KG1 (cell line): Measurements from ENCODE around the gene ALG5.

Experiments used
- DNase-seq: peaks from one replicate; lab custom pipeline; 2025; lab: John Stamatoyannopoulos, UW

The ALG5 gene

DNA sequence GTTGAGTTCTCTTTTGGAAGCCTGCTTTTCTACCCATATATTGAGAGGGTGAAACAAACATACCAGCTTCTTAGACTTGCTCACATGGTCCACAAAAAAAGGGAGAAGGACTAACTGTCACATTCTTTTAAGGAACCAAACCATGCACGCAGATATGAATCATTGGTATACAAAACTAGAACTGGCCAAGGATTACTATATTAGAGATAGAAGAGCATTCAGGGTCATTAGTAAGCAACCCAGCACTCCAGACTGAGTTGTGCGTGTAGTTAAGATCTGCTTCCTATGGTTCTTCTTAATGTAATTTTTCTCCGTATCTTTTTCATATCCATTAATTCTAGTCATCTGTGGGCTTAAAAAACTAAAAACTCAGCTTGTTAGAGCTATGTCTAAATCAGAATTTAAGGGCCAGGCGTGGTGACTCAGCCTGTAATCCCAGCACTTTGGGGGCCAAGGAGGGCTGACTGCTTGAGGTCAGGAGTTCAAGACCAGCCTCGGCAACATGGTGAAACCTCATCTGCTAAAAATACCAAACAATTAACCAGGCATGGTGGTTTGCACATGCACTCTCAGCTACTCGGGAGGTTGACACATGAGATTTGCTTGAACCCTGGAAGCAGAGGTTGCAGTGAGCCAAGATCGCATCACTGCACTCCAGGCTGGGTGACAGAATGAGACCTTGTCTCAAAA lies 19.6 kb downstream of the ALG5 start:
- DNase-seq, result no peak

DNA sequence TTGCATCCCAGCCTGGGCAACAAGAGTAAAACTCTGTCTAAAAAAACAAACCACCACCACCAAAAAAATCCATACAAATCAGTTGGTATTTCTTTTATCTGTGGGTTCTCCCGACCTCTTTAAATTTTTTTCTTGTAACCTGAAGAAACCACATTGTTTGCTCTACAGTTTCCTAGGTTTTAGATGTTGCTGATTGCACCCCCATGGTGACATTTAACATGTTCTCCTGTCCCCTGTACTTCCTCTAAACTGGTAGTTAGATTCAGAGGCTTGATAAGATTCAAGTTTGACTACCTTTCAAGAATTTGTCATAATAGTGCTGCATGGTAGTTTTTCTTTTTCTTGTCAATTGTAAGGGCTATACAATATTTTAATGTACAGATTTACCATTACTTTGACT lies 24.0 kb downstream of the ALG5 start:
- DNase-seq, result no peak

DNA sequence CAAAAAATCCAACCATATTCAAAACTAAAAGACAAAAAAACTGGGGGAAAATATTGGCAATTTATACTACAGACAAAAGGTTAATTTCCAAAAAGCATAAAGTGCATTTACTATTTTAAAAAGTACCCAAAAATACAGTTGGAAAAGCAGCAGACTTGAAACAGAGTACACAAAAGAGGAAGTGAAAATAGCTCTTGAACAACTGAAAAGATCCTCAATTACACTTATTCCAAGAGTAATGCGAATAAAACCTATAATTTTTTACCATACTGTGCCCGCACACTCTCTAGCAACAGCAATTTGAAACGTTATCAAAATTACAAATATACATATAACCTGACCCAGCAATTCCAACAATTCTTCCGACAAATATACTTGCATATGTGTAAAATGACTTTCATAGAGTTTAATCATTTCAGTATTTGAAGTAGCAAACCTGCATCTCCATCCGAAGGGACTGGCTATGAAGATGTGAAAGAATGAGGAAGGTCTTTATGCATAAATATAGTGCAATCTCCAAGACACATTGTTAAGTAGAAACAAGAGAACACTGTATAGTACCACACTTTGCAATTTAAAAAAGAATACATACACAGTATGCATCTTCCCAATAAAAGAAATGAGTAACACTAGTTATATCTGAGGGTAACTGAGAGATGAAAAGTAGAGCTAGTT lies 25.4 kb downstream of the ALG5 start:
- DNase-seq, result no peak

DNA sequence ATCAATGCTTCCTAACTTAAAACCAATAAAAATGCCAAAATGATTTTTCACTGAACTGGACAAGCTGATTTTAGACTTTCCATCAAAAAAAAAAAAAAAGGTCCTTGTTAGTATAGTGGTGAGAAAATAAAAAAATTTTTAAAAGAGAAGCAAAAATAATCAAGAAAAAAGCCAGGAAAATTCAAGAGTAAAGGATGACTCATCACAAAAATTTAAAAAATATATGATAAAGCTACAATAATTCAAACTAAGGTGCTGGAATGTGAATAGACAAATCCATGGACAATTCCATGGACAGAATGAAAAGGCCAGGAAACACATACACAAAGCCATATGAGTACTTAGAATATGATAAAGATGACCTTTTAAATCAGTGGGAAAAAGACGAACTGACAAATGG lies 26.1 kb downstream of the ALG5 start:
- DNase-seq, result no peak

DNA sequence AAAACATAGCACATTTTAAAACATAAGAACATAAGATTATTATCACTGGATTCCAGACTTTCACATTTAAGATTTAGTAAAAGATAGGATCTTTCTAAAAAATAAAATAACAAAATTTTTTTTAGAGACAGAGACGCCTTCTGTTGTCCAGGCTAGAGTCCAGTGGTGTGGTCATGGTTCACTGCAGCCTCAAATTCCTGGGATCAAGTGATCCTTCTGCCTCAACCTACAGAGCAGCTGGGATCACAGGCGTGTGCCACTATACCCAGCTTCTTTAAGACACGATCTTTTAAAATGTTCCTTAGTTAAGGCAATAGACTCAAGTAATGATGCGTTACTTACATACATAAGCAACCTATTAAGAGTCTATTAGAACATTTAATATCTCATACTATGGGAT lies 32.7 kb downstream of the ALG5 start:
- no peak for DNase-seq

DNA sequence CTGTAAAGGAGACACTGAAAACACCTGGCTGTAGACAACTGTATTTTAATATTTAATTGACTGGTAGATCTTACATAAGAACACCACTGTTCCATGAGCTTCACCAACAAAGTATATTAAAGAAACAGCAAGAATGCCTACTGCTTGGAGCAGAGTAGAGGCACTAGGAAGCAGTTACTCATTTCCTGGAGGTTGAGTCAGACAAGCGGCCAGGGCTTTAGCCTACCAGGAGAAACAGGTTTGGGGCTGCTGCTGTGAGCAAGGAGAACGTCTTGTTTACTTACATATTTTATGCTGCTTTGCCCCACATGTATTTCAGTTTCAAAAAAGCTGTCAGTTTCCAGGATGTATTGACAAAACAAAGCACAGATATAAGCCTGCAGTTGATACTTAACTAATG lies 33.4 kb downstream of the ALG5 start:
- no peak for DNase-seq

DNA sequence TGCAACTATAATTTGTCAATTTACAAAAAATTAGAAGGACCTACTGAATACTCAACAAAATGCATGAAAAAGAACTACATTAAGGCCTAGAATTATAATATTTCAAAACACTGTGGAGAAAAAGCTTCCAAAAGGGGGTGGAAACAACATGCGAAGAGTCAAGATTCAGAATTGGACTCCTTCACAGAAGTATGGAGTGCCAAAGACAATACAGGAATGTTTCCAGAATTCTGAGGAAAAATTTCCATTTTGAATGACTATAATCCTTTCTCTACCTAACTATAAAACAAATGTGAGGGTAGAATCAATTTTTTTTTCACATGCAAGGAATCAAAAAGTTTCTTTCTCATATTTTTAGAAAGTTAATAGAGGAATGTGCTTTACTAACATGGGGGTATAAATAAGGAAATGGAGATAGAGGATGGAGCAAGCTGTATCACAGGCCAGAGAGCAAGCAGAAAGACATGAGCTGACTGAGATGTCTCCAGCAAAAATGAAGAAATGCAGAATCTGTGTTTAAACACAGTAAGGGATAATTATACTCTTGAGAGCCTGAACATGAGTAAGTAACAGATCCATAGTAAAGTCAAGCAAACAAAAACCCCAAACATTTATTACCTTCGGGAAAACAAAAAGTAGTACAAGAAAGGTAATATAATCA lies 39.6 kb downstream of the ALG5 start:
- DNase-seq, result no peak

DNA sequence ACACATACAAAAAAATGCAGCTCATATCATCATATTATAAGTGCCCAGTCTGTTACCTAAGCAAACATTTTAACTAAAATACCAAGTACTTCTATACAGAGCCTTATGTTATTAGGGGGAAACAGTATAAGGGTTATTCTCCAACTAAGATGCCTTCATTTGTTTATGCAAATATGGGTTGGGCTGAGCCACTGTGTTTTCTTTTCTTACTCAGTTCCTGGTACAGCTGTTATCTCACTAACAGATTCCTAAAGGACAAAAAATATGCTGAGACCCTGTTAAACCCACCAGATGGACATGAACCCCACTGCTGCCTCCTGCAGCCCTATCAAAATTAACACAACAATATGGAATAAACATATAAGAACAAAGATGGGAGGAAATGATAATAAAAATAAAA lies 44.6 kb downstream of the ALG5 start:
- no peak for DNase-seq

DNA sequence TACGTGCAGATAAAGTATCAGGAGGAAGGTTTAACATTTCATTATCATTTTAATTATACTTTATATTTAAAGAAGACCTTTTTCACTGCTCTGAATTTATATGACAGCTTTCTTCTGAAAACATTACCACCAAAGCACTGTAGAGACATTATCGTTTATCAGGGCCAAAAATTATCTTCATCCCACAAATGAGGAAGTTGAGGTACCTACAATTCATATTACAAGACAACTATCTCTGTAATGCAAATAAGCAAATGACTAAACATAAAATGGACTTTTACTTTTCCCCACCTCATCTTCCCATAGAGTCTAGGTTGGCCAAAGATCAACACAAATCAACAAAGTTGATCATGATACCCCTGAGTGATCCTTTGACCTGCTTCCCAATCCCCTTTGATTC lies 48.2 kb downstream of the ALG5 start:
- no peak for DNase-seq

DNA sequence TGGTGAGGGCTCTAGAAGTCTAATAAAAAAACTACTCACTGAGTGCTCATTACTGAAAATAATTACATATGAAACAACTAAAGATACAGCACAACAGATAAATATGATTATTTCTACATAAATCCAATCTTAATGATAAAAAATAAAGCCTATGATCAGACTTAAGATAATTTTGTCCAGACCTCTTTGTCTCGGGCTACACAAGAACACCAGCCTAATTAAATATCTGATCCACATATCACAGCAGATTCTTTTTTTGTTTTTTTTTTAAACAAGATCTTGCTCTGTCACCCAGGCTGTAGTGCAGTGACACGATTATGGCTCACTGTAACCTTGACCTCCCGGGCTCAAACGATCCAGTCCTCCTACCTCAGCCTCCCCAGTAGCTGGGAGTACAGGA lies 48.8 kb downstream of the ALG5 start:
- DNase-seq, result no peak

DNA sequence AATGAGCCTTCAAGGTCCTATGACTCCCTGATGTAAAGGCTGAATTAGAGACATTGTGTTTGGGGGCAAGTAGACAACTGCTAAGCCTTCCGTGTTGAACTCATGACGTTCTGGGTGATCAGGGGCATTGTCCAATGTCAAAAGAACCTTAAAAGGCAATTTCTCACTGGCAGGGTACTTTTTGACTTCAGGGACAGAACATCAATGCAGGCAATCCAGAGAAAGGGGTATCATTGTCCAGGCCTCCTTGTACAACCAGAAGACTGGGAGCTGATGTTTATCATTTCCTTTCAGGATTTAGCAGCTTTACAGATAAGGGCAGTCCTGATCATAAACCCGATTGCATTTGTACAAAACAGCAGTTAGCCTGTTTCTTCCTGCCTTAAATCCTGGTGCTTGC lies 54.1 kb downstream of the ALG5 start:
- no peak for DNase-seq

DNA sequence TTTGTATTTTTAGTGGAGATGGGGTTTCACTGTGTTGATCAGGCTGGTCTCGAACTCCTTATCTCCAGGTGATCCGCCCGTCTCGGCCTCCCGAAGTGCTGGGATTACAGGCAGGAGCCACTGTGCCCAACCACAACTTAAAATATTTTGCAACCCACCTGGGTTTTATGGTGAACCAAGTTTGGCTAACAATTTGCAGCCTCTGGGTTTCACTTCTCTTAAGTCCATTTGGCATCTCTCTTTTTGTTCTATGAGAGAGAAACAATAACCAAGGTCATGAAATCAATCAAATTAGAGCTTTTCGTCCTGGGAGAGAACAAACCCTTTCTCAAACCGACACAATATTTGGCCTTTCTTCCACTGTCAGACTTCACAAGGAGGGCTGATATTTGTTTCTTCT lies 73.5 kb downstream of the ALG5 start:
- no peak for DNase-seq

DNA sequence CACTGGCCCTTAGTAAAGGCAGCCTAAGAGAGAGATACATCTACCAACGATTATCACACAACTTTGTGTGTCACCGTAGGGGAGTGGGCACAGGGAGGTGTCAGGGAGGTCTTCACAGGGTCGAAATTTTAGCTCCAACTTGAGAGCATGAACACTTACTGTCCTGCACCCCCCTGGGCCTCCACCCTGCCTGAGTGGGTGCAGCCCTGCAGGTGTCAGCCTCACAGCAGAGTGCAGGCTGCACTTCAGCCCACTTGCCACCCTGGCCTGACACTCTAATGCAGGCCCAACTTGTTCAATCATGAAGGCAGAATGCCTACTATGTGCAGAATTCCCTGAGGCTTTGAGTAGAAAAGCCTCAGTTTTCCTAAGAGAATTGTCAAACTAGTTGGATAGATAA lies 75.1 kb downstream of the ALG5 start:
- no peak for DNase-seq

DNA sequence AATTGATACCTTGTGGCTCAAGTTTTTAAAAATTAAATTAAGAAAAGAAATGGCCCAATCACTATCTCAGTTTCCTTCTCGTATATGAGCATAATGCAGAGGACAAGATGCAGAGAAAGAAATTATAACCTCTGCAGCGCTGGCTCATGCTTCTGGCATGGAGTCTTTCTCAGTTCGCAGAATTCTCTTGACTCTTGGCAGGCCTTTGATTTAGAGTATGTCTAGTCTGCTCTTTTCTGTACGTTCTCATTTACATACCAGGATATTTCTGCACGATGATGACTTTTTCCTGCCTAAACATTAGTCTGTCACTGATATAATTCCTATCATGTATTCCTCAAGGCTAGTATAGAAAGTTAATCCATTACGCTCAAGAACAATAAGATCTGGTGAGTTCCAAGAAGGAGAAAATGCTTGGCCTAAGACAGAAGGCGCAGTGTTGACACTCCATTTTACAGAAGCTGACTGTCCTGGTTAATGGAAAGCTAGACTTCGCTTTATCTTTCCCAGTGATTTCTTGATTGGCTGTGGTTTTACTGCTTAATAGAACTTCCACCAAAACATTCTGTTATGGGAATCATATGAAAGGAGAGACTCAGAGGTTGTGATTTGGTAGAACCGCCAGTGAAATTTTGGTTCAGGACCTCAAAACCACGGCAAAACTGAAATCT lies 77.4 kb downstream of the ALG5 start:
- no peak for DNase-seq

DNA sequence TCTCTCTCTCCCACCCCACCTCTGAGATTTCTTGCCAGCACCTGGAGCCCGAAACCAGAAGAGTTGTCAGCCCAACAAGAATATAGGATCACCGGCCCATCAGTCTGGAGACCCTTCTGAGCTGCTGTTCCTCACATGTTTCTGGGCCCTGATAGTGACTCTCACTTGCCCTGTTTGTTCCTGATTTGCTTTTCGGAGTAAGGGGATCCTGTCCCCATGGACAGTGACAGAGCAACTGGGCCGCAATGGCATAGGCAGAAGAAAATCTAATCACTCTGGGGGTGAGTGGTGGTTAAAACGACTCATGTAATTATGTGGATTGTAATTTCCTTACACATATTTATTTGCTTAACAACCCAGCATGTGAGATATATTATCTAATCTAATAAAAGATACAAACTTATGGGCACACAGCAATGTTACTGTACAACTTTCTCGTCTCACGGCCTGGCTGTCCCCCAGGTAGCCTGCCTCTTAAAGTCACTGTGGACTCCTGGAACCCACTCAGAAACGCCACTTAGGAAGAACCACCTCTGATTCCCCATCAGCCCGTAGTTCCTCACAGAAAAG lies 78.4 kb downstream of the ALG5 start:
- no peak for DNase-seq

DNA sequence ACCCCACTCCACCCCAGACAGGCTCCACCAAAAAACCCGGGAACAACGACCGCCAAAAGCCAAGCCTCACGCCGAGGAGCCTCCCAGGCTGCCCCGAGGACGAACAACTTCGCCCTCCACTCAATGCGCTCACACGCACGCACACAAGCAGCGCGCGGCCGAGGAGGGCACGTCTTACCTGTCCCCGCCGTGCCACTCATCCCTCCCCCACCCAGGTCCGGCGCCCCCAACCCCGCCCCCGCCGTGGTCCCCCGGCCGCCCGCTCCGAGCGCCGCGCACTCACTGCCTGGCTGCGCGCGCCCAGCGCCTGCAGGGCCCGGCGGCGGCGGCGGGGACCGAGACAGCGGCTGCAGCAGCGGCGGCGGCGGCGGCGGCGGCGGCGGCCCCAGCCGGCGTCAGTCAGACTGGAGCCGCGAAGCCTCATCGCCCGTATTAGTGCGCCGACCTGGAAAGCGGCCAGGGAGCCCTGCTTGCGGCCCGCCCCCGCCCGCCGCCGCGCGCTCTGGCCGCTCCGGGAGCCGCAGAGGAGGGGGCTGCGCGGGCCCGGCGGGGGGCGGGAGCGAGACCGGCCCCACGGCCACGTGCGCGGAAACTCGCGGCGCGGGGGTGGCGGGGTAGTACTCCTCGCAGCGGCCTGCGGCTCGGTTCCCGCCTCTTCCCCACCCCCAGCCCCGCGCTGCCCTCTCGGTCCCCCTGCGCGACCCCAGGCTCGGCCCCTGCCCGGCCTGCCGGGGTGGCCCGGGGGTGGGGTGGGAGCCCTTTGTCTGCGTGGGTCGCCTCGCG lies 79.1 kb downstream of the ALG5 start, which contains the start of gene SMAD9:
TSS of gene SMAD9 (minus strand) at position 406 of the 783 bp plus-strand sequence. CDS start 40,549 bp downstream, outside the sequence.
- no peak for DNase-seq

DNA sequence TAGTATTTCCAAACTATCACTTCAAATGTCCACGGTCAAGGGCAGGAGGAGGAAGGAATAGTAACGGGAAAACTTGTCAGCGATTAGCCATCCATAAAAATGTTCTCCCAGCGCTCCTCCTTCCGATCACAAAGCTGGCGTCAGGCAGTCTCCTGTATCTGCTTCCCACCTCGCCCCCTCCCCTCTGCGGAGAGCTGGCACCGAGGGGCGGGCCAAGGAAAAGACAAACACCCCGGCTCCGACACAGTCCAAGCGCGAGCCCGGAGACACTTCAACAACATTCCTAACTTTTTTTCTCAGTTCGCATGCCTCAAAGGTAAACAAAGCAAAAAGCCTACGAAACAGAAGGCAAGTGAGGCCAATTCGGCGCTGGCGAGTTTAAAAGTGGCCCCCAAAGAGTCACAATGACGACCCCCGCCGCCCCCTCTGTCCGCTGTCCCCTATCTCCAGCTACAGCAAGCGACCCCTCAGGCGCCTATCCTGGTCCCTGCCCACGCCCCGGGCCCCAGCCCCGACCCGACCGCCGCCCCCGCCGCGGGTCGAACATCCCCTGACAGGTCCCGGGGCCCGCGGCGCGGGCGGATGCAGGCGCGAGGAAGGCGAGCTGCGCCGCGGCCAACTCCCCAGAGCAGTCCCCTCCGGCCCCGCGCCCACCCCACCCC lies 79.8 kb downstream of the ALG5 start:
- no peak for DNase-seq

DNA sequence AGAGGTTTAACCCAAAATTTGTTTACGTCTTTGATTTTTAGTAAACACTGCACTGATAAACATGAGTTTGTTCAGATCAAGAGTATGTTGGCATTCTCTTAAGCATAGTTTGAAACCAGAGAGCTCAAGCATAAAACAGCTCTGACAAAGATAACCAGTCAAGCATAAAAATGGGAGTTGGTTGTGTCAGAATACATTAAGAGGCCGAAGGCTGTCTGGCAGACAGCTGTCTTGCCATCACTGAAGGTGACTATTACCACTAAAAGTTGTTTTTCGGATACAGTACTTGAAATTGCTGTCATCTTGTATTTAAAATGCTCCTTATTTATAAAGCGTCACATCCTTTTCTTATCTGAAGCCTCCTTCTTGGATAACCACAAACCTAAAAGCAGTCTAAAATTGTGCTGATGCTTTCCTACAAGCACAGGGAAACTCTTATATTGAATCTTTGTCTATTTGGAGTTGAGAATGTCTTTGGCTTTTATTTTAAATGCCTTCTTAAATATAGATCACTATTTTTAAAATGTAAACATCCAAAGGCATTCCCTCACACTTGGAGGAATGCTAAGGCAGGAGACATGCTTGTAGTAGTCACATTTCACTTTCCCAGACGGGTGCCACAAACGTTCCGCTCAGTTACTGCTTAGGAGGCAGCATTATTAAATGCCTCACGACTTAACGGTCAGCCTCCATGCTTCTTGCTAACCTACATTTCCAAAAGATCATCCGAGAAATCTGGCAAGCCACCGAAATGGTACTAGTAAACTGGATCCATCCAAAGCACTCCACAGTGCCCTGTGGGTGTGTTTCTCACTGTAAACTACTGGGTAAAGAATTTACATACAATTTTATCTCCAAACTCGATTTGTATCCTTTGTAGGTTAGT lies 80.7 kb downstream of the ALG5 start:
- DNase-seq, result no peak

DNA sequence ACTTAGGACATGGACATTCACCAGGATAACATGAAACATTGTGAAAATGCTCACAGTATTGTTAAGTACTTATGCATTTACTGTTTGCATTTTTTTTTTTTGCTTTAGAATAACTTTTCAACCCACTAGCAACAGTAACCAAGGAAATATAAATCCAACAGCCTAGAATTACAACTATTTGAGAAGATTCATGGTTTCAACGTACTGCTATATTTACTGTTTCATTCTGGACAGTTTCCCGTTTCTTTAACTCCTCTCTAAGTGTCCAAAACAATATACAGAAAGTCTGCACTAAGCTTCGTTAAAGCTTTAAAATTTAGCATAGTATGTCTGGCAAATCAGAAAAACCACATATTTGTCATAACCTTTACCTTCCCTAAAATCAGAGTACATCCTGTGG lies 81.8 kb downstream of the ALG5 start:
- DNase-seq, result no peak
